GM12878 (cell line): Measurements from ENCODE around the gene TUB.

Experiments
- RCOR1 ChIP-seq: conservative IDR thresholded peaks from 2 replicates; pipeline ENCODE4 v1.6.1; 2012; ENCODE audit warnings: low read depth, low read length, improper control_type of control experiment
- TF ChIP-seq, protein P1 (sequence below): fragments of 450-650 bp; IDR thresholded peaks from 2 replicates; pipeline ENCODE4 v1.6.1; 2016; ENCODE audit warnings: mild to moderate bottlenecking, moderate library complexity, borderline replicate concordance
- TF ChIP-seq, protein P2 (sequence below): IDR thresholded peaks from 2 replicates; pipeline ENCODE4 v1.6.1; 2011; ENCODE audit warnings: mild to moderate bottlenecking, low read depth, low read length, moderate library complexity; ENCODE audit not compliant: insufficient replicate concordance

DNA sequence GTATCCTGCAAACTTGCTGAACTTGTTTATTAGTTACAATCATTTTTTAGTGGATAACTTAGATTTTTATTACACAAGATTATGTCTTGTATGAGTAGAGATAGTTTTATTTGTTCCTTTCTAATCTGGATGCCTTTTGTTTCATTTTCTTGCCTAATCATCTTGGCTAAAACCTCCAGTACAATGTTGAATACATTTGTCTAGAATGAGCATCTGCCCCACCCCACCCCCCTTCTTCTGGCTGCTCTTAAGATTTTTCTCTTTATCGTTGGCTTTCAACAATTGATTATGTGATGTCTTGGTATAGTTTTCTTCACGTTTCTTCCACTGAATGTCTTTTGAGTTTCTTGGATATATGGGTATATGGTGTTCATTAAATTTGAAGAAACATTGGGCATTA is 37.3 kb upstream of the TUB start:
- TF ChIP-seq, protein P1, sequence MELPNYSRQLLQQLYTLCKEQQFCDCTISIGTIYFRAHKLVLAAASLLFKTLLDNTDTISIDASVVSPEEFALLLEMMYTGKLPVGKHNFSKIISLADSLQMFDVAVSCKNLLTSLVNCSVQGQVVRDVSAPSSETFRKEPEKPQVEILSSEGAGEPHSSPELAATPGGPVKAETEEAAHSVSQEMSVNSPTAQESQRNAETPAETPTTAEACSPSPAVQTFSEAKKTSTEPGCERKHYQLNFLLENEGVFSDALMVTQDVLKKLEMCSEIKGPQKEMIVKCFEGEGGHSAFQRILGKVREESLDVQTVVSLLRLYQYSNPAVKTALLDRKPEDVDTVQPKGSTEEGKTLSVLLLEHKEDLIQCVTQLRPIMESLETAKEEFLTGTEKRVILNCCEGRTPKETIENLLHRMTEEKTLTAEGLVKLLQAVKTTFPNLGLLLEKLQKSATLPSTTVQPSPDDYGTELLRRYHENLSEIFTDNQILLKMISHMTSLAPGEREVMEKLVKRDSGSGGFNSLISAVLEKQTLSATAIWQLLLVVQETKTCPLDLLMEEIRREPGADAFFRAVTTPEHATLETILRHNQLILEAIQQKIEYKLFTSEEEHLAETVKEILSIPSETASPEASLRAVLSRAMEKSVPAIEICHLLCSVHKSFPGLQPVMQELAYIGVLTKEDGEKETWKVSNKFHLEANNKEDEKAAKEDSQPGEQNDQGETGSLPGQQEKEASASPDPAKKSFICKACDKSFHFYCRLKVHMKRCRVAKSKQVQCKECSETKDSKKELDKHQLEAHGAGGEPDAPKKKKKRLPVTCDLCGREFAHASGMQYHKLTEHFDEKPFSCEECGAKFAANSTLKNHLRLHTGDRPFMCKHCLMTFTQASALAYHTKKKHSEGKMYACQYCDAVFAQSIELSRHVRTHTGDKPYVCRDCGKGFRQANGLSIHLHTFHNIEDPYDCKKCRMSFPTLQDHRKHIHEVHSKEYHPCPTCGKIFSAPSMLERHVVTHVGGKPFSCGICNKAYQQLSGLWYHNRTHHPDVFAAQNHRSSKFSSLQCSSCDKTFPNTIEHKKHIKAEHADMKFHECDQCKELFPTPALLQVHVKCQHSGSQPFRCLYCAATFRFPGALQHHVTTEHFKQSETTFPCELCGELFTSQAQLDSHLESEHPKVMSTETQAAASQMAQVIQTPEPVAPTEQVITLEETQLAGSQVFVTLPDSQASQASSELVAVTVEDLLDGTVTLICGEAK, result no peak
- no peak for TF ChIP-seq RCOR1
- TF ChIP-seq, protein P2, sequence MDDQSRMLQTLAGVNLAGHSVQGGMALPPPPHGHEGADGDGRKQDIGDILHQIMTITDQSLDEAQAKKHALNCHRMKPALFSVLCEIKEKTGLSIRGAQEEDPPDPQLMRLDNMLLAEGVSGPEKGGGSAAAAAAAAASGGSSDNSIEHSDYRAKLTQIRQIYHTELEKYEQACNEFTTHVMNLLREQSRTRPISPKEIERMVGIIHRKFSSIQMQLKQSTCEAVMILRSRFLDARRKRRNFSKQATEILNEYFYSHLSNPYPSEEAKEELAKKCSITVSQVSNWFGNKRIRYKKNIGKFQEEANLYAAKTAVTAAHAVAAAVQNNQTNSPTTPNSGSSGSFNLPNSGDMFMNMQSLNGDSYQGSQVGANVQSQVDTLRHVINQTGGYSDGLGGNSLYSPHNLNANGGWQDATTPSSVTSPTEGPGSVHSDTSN, result no peak
